HL-60 (cell line): ENCODE measurements around the gene CLRN1.

ENCODE experiments used
- DNase-seq, 2 experiments: peaks; one replicate each; pipeline ENCODE4 v3.0.0-alpha.2; 2010 to 2020; ENCODE audit warnings: low read depth in 1 of 2, low spot score in 1 of 2
- H3K27ac ChIP-seq: fragments of 250-450 bp; sonication (Bioruptor Pico); replicated peaks from 2 replicates; pipeline ENCODE4 v1.5.1; 2020; ENCODE audit warnings: mild to moderate bottlenecking, moderate library complexity
- H3K27me3 ChIP-seq: fragments of 250-450 bp; sonication (Bioruptor Pico); 2 replicates; pipeline ENCODE4 v1.5.1; 2021; ENCODE audit warnings: mild to moderate bottlenecking, moderate library complexity; ENCODE audit not compliant: insufficient read depth, poor library complexity, severe bottlenecking
- H3K4me3 ChIP-seq: replicated peaks from 2 replicates; pipeline ENCODE4 v1.5.1; 2011; ENCODE audit warnings: mild to moderate bottlenecking, control low read depth, low read length; ENCODE audit not compliant: insufficient read depth
- GABPA ChIP-seq: IDR thresholded peaks from 2 replicates; pipeline ENCODE4 v1.6.1; 2012; ENCODE audit warnings: low read depth
- POLR2AphosphoS5 ChIP-seq: IDR thresholded peaks from 2 replicates; pipeline ENCODE4 v1.6.1; 2012; ENCODE audit warnings: low read depth
- SPI1 ChIP-seq: IDR thresholded peaks from 2 replicates; pipeline ENCODE4 v1.6.1; 2012; ENCODE audit warnings: low read depth, mild to moderate bottlenecking, borderline replicate concordance
- TF ChIP-seq, protein P1 (sequence below): IDR thresholded peaks from one replicate; pipeline ENCODE4 v1.5.1; 2011; ENCODE audit warnings: low read length, control low read depth, inconsistent platforms; ENCODE audit not compliant: insufficient read depth
- TF ChIP-seq, protein P2 (sequence below): IDR thresholded peaks from 2 replicates; pipeline ENCODE4 v1.6.1; 2012; ENCODE audit warnings: low read depth; ENCODE audit not compliant: insufficient replicate concordance

The CLRN1 gene

DNA sequence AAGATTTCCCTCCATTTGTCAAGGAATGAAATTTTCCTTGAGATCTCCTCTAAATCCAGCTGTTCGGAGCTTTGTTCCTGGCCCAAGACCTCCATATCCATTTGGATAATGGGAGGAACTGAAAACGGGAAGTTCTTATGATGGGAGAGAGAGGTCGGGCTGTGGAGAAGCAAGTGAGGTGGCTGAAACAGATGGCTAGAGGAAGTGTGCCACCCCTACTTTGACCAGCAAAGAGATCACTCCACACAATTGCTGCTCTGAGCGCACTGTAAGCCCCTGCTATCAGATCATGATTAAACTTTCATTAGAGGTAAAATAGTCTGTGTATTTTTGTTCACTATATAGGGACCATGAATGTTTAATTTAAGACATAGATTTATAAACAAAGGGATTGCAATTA, 67.2 kb downstream of the CLRN1 start, which contains the start of gene MINDY4B:
TSS of gene MINDY4B (minus strand) at position 101 of the 400 bp plus-strand sequence. CDS start at position 101, 0 bp downstream.
- H3K4me3 ChIP-seq, result no peak within 1 kb of the TSS
- no peak for DNase-seq
- H3K27ac ChIP-seq, result no peak within 1 kb of the TSS
- TF ChIP-seq SPI1, result peak; percentile 25; the same call in 1 of the 2 replicates
- TF ChIP-seq, protein P1, sequence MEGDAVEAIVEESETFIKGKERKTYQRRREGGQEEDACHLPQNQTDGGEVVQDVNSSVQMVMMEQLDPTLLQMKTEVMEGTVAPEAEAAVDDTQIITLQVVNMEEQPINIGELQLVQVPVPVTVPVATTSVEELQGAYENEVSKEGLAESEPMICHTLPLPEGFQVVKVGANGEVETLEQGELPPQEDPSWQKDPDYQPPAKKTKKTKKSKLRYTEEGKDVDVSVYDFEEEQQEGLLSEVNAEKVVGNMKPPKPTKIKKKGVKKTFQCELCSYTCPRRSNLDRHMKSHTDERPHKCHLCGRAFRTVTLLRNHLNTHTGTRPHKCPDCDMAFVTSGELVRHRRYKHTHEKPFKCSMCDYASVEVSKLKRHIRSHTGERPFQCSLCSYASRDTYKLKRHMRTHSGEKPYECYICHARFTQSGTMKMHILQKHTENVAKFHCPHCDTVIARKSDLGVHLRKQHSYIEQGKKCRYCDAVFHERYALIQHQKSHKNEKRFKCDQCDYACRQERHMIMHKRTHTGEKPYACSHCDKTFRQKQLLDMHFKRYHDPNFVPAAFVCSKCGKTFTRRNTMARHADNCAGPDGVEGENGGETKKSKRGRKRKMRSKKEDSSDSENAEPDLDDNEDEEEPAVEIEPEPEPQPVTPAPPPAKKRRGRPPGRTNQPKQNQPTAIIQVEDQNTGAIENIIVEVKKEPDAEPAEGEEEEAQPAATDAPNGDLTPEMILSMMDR, result no peak
- H3K27me3 ChIP-seq, result peaks cover 5% of the 10 kb centered on the region

DNA sequence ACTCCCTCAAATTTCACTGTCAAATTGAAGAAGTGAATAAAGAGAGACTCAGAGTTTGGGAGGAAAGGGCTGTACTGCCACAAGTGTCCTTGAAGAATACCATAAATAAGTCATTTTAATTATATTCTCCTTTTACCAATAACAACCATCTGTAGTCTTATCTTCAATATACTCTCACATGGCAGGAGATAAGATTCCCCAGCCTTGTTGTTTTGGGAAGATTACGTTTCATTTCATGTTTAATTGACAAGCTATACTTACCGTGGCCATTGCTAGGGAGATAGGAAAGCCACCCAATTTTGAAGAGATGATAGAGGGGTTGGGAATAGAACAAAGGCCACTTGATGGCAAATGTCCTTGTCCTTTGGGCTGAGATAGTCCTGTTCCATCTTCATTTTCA, 69.5 kb downstream of the CLRN1 start:
- Histone ChIP-seq H3K27me3 (peaks cover 3% of the 10 kb centered on the region), H3K4me3 (no peak overlapping the region), H3K27ac (no peak overlapping the region)
- no peak for DNase-seq
- TF ChIP-seq, protein P2, sequence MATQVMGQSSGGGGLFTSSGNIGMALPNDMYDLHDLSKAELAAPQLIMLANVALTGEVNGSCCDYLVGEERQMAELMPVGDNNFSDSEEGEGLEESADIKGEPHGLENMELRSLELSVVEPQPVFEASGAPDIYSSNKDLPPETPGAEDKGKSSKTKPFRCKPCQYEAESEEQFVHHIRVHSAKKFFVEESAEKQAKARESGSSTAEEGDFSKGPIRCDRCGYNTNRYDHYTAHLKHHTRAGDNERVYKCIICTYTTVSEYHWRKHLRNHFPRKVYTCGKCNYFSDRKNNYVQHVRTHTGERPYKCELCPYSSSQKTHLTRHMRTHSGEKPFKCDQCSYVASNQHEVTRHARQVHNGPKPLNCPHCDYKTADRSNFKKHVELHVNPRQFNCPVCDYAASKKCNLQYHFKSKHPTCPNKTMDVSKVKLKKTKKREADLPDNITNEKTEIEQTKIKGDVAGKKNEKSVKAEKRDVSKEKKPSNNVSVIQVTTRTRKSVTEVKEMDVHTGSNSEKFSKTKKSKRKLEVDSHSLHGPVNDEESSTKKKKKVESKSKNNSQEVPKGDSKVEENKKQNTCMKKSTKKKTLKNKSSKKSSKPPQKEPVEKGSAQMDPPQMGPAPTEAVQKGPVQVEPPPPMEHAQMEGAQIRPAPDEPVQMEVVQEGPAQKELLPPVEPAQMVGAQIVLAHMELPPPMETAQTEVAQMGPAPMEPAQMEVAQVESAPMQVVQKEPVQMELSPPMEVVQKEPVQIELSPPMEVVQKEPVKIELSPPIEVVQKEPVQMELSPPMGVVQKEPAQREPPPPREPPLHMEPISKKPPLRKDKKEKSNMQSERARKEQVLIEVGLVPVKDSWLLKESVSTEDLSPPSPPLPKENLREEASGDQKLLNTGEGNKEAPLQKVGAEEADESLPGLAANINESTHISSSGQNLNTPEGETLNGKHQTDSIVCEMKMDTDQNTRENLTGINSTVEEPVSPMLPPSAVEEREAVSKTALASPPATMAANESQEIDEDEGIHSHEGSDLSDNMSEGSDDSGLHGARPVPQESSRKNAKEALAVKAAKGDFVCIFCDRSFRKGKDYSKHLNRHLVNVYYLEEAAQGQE, result no peak
- TF ChIP-seq GABPA (no peak), POLR2AphosphoS5 (no peak), SPI1 (no peak)
- TF ChIP-seq, protein P1, result no peak

DNA sequence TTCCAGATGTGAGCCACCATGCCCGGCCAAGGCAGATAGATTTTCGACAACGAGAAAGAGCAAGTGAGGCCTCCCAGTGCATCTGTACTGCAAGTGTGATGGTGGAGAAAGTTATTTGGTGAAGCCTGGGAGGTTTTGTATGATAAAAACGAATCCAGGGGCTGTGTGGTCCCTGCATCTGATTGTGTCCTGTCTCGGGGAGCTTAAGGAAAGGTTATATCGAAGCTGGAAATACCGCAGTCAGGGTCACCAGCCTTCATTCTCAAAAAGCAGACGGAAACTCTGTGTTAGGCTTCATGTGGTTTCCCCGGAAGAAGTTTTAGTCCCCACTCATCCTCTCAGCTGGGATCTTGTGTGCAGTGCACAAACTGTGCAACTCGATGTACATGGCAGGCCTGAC, 70.7 kb downstream of the CLRN1 start:
- Histone ChIP-seq H3K27me3 (peaks cover 3% of the 10 kb centered on the region), H3K4me3 (no peak overlapping the region), H3K27ac (no peak overlapping the region)
- TF ChIP-seq GABPA, result no peak
- TF ChIP-seq, protein P2, result no peak
- DNase-seq, result no peak

DNA sequence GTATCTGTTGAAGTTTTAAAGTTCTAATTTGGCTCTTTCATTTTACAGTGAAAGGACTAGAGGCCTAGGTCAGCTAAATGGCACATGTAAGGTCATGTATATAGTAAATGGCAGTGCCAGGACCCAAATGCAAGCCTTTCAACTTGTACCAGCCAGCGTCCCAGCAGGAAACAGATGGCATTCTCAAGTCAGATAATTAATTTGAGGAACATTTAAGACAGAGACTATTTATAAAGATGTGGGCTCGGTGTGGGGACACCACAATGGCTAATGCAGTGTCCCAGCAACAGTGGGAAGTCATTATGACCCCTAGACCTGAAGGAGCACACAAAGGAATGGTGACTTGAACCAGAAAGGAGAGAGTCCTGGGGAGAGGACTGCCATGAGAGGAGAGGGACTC, 73.4 kb downstream of the CLRN1 start:
- H3K4me3 ChIP-seq, result no peak overlapping the region
- DNase-seq, result no peak
- TF ChIP-seq, protein P1, result no peak
- TF ChIP-seq POLR2AphosphoS5 (no peak), GABPA (no peak)
- TF ChIP-seq, protein P2, result no peak
- no peaks in the 10 kb centered on the region for H3K27me3 ChIP-seq
- H3K27ac ChIP-seq, result no peak overlapping the region
